Small intestine (tissue), 7 donors: ENCODE data around the gene LPCAT2. TPM values are rescaled to one million over a fixed set of nuclear protein-coding genes. Genes with fewer than 3 reads are reported as not detected.

ENCODE experiments used
- DNase-seq, 2 donors: peaks; one replicate each; pipeline versions ENCODE4 v3.0.0 to v3.0.0-alpha.2; 2013
- FAIRE-seq: peaks from 2 replicates; lab custom pipeline; 2012; peaks lifted over from hg19 to GRCh38; lab: Jason Lieb, UNC
- H3K27ac ChIP-seq, 3 donors: one replicate each; pipeline ENCODE4 v1.5.1; 2013; ENCODE audit warnings: low read length in 2 of 3, mild to moderate bottlenecking in 2 of 3, control low read depth in 1 of 3, inconsistent platforms in 1 of 3, low read depth in 1 of 3, moderate library complexity in 1 of 3
- H3K27me3 ChIP-seq, 3 donors: one replicate each; pipeline ENCODE4 v1.6.1; 2013; ENCODE audit warnings: low read length in 3 of 3, inconsistent platforms in 1 of 3; ENCODE audit not compliant: control insufficient read depth in 3 of 3, insufficient read depth in 3 of 3
- H3K36me3 ChIP-seq, 3 donors: one replicate each; pipeline ENCODE4 v1.6.1; 2013; ENCODE audit warnings: low read length in 3 of 3, inconsistent platforms in 1 of 3, low read depth in 1 of 3, mild to moderate bottlenecking in 1 of 3, moderate library complexity in 1 of 3; ENCODE audit not compliant: control insufficient read depth in 3 of 3, insufficient read depth in 2 of 3
- H3K4me1 ChIP-seq, 3 donors: one replicate each; pipeline ENCODE4 v1.6.1; 2013; ENCODE audit warnings: low read length in 2 of 3, inconsistent platforms in 1 of 3, low read depth in 1 of 3, mild to moderate bottlenecking in 1 of 3, moderate library complexity in 1 of 3; ENCODE audit not compliant: control insufficient read depth in 3 of 3, insufficient read depth in 2 of 3
- H3K4me3 ChIP-seq, 3 donors: one replicate each; pipeline ENCODE4 v1.5.1; 2013; ENCODE audit warnings: low read length in 3 of 3, control low read depth in 1 of 3, inconsistent platforms in 1 of 3, low read depth in 1 of 3, mild to moderate bottlenecking in 1 of 3, moderate library complexity in 1 of 3
- H3K9me3 ChIP-seq, 2 donors: one replicate each; pipeline ENCODE4 v1.6.1; 2013; ENCODE audit warnings: low read depth in 1 of 2, low read length in 1 of 2; ENCODE audit not compliant: control insufficient read depth in 2 of 2, insufficient read depth in 1 of 2
- WGBS, 3 donors: extraction: QIAGEN DNeasy Blood & Tissue Kit; methylation state at CpG; one replicate each; pipeline ENCODE4 v1.1.7; 2013; 5-methylcytosine and 5-hydroxymethylcytosine counted together
- polyA plus RNA-seq, 4 donors: library from polyadenylated mRNA; stranded (reverse) in 3 of 4; unstranded in 1 of 4; fragments of 200-250 nt in 3 of 4; fragments of 120-200 nt in 1 of 4; gene quantifications; one replicate each; pipeline versions ENCODE4 v1.2.1 to v1.2.3, GENCODE V29; 2013
- donor health status: healthy with polysubstance abuse.
- donor health status: control.
- donor health status: control.
- donor health status: Bipolar disorder and iron deficiency.
- donor health status: healthy.

The LPCAT2 gene
- polyA plus RNA-seq, 4 donors = 1.3 to 8.6 (median 4.9) TPM

- H3K9me3 ChIP-seq = no peaks in the 10 kb centered on the region
- no peak overlapping the region for H3K27ac ChIP-seq
- DNase-seq (no peak), FAIRE-seq (no peak)
- 76 to 93% (median 77%) methylated on average over 3 of the region's 3 CpGs for WGBS, 3 donors
- H3K36me3 ChIP-seq = no peaks in the 10 kb centered on the region
- no peaks in the 10 kb centered on the region for H3K4me1 ChIP-seq
- no peaks in the 10 kb centered on the region for H3K27me3 ChIP-seq
- no peak overlapping the region for H3K4me3 ChIP-seq
These were observed 59.3 kb downstream of the LPCAT2 start for GRCh38 chr16:55568207-55568606.

DNA sequence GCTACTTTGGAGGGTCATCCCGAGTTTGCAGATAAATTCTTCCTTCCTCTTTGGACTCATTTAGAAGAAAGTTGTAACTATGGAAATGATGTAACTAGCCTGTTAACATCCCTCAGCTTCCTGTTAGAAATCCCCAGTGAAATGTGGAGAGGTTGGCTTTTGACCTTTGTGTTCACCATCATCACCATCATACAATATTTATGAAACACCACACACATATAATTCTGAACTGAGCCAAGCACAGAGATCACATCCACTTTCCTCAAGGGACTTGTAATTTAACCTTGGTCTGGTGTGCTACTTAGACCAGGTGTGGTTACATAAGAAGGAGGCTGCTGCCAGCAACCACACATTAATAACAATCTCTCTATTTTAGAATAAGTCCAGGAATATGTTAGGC lies 60.2 kb downstream of the LPCAT2 start:
- Histone ChIP-seq H3K4me3 (no peak overlapping the region), H3K4me1 (no peaks in the 10 kb centered on the region), H3K9me3 (no peaks in the 10 kb centered on the region), H3K27me3 (no peaks in the 10 kb centered on the region), H3K36me3 (no peaks in the 10 kb centered on the region), H3K27ac (no peak overlapping the region)
- DNase-seq (no peak), FAIRE-seq (no peak)
- WGBS, 3 donors = 42 to 78% (median 65%) methylated on average over 1 of the region's 1 CpG

- Histone ChIP-seq H3K27me3 (no peaks in the 10 kb centered on the region), H3K4me1 (no peaks in the 10 kb centered on the region), H3K27ac (no peak overlapping the region), H3K36me3 (no peaks in the 10 kb centered on the region), H3K4me3 (no peak overlapping the region), H3K9me3 (no peaks in the 10 kb centered on the region)
- DNase-seq (no peak), FAIRE-seq (no peak)
- 92 to 95% (median 95%) methylated on average over 5 of the region's 5 CpGs for WGBS, 3 donors
These were observed 61.3 kb downstream of the LPCAT2 start for GRCh38 chr16:55570159-55570558.

DNA sequence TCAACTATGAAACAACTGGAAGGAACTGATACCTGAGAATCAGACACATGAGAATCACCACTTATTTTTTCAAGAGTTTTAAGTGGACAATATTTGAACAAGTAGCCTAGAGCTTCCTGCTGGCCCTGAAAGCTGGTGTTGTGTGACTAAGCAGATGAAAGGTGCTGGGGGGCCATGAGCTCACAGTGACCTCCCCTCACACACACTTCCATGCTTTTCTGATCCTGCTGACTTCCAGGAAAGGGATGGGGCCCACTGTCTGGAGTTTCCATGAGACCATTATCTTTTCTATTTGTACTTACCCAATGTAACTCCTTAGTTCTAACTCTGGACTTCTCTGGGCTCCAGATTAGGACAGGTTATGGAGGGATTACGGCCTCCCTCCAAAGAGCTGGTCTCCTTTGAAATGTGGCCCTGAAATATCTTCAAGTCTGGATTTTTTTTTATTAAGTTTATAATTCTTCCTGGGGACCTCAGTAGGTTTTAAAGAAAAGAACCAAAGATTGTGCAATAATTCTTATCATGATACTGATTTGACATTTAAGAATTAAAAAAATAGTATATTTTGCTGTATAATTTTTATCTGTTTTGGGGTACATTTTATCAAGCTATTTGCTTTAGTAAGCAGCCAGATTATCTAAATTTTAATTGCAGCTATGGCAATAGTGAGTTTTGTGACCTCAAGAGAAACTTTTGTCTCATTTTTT lies 62.5 kb downstream of the LPCAT2 start:
- Histone ChIP-seq H3K27me3 (no peaks in the 10 kb centered on the region), H3K27ac (no peak overlapping the region), H3K4me1 (no peaks in the 10 kb centered on the region), H3K36me3 (no peaks in the 10 kb centered on the region), H3K9me3 (no peaks in the 10 kb centered on the region), H3K4me3 (no peak overlapping the region)
- FAIRE-seq (no peak), DNase-seq (no peak)
- WGBS, 3 donors = 84 to 97% (median 96%) methylated on average over 1 of the region's 1 CpG

- no peaks in the 10 kb centered on the region for H3K4me1 ChIP-seq
- no peak overlapping the region for H3K27ac ChIP-seq
- H3K36me3 ChIP-seq = no peaks in the 10 kb centered on the region
- DNase-seq (no peak), FAIRE-seq (no peak)
- no peak overlapping the region for H3K4me3 ChIP-seq
- H3K27me3 ChIP-seq = no peaks in the 10 kb centered on the region
- WGBS, 3 donors = 73 to 88% (median 85%) methylated on average over 4 of the region's 4 CpGs
- no peaks in the 10 kb centered on the region for H3K9me3 ChIP-seq
These were observed 63.6 kb downstream of the LPCAT2 start for GRCh38 chr16:55572439-55572838.

- FAIRE-seq = no peak
These were observed 65.9 kb downstream of the LPCAT2 start for GRCh38 chr16:55574811-55575210.

DNA sequence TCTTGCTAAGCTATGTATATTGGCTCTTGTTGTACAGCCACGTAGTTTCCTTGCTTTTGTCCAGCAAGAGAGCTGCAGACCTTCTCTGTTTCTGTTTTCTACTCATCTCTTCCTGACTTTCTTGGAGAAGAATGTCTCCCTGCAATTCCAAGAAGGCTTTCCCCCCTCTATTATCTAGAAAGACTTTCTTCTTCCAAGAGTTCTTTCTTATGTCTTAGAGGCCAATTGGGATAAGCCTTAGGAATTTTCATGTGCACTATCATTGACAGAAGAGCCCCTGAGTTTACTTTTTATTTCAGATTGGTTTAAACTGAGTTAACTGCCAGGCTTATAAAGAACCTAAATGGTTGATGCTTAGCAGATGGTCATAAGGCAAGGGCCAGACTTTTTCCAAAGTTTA lies 66.6 kb downstream of the LPCAT2 start:
- H3K36me3 ChIP-seq = no peaks in the 10 kb centered on the region
- H3K27me3 ChIP-seq = no peaks in the 10 kb centered on the region
- FAIRE-seq (no peak), DNase-seq (no peak)
- 55 to 95% (median 72%) methylated on average over 1 of the region's 1 CpG for WGBS, 3 donors
- no peaks in the 10 kb centered on the region for H3K4me1 ChIP-seq
- no peak overlapping the region for H3K27ac ChIP-seq
- no peak overlapping the region for H3K4me3 ChIP-seq
- no peaks in the 10 kb centered on the region for H3K9me3 ChIP-seq

More at GRCh38 chr16:55574811-55575210, 65.9 kb downstream of the LPCAT2 start:
- no peak for DNase-seq
- Histone ChIP-seq H3K27ac (no peak overlapping the region), H3K4me3 (no peak overlapping the region), H3K4me1 (no peaks in the 10 kb centered on the region), H3K9me3 (no peaks in the 10 kb centered on the region), H3K27me3 (no peaks in the 10 kb centered on the region), H3K36me3 (no peaks in the 10 kb centered on the region)
- WGBS, 3 donors = 71 to 89% (median 86%) methylated on average over 2 of the region's 2 CpGs

DNA sequence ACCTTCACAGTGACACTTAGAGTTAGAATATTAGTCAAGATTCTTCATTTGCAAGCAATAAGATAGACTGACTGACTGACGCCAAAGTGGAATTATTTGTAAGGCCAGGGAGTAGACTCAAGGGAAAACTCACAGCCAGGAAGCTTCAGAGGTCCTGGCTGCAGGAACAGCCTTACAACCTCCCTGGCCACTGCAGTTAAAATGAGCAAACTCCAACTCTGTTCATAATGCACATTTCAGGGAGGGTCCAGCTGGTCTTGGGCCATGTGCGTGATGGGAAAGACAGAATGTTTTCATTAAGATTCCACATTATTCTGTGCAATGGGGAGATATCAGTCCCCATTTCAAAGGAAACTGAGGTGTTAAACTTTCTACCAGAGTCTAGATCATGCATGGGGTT lies 67.5 kb downstream of the LPCAT2 start:
- no peak for DNase-seq
- WGBS, 3 donors = 81 to 97% (median 92%) methylated on average over 2 of the region's 2 CpGs

GRCh38 chr16:55577887-55578286 lies 69.0 kb downstream of the LPCAT2 start:
- Histone ChIP-seq H3K36me3 (peaks cover 0 to 2% (median 0%) of the 10 kb centered on the region in 3 donors), H3K4me1 (no peaks in the 10 kb centered on the region), H3K27me3 (no peaks in the 10 kb centered on the region), H3K27ac (no peak overlapping the region), H3K4me3 (no peak overlapping the region), H3K9me3 (no peaks in the 10 kb centered on the region)
- WGBS, 3 donors = 71 to 83% (median 71%) methylated on average over 3 of the region's 3 CpGs
- no peak for DNase-seq
- no peak for FAIRE-seq

More for the DNA sequence above, 67.5 kb downstream of the LPCAT2 start:
- no peak for FAIRE-seq
- H3K27me3 ChIP-seq = no peaks in the 10 kb centered on the region
- H3K4me3 ChIP-seq = no peak overlapping the region
- no peaks in the 10 kb centered on the region for H3K9me3 ChIP-seq
- H3K4me1 ChIP-seq = no peaks in the 10 kb centered on the region
- peaks cover 0 to 2% (median 0%) of the 10 kb centered on the region in 3 donors for H3K36me3 ChIP-seq
- no peak overlapping the region for H3K27ac ChIP-seq
